C4-2B (cell line): ENCODE data around the gene CEP57L1.
"Not testable (repeated sequence)": the region's sequence is repeated elsewhere in the genome, so short reads cannot be mapped to it uniquely, and the experiment has no call there.

ENCODE experiments used
- ZFX ChIP-seq: fragments of 450-650 bp; IDR thresholded peaks from 2 replicates; pipeline ENCODE4 v1.6.1; 2017
- TF ChIP-seq, protein P1 (sequence below): fragments of 450-650 bp; conservative IDR thresholded peaks from 2 replicates; pipeline ENCODE4 v1.5.1; 2017; ENCODE audit warnings: mild to moderate bottlenecking

- TF ChIP-seq, protein P1, sequence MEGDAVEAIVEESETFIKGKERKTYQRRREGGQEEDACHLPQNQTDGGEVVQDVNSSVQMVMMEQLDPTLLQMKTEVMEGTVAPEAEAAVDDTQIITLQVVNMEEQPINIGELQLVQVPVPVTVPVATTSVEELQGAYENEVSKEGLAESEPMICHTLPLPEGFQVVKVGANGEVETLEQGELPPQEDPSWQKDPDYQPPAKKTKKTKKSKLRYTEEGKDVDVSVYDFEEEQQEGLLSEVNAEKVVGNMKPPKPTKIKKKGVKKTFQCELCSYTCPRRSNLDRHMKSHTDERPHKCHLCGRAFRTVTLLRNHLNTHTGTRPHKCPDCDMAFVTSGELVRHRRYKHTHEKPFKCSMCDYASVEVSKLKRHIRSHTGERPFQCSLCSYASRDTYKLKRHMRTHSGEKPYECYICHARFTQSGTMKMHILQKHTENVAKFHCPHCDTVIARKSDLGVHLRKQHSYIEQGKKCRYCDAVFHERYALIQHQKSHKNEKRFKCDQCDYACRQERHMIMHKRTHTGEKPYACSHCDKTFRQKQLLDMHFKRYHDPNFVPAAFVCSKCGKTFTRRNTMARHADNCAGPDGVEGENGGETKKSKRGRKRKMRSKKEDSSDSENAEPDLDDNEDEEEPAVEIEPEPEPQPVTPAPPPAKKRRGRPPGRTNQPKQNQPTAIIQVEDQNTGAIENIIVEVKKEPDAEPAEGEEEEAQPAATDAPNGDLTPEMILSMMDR, result not testable (repeated sequence)
- TF ChIP-seq ZFX, result not testable (repeated sequence)
Observed at GRCh38 chr6:109148251-109148650, 52.9 kb downstream of the CEP57L1 start.
